CD4-positive, CD25-positive, alpha-beta regulatory T cell (primary cell): Measurements from ENCODE around the gene UBE2L3. TPM values are rescaled to one million over a fixed set of nuclear protein-coding genes. Genes with fewer than 3 reads are reported as not detected.
"Not testable (repeated sequence)": the region's sequence is repeated elsewhere in the genome, so short reads cannot be mapped to it uniquely, and the experiment has no call there.

Experiments
- ATAC-seq, 2 donors: fragments of 150-1000 bp; cut with Tn5 transposase; one replicate each; pipeline ENCODE4 v1.10.0; 2021; ENCODE audit warnings: low read depth in 2 of 2, moderate number of reproducible peaks in 2 of 2, moderate library complexity in 1 of 2
- DNase-seq, 3 donors: peaks; one replicate each; pipeline versions ENCODE4 v3.0.0 to v3.0.0-alpha.2; 2012 to 2022; ENCODE audit warnings: mixed read lengths in 1 of 3
- H3K27ac ChIP-seq: one replicate; pipeline ENCODE4 v1.7.0; 2013; ENCODE audit warnings: mild to moderate bottlenecking, low read length; ENCODE audit not compliant: insufficient read depth, poor library complexity, severe bottlenecking
- H3K27me3 ChIP-seq: one replicate; pipeline ENCODE4 v1.7.0; 2013; ENCODE audit warnings: low read length; ENCODE audit not compliant: control insufficient read depth, insufficient read depth
- H3K36me3 ChIP-seq: one replicate; pipeline ENCODE4 v1.7.0; 2013; ENCODE audit warnings: mild to moderate bottlenecking, low read length, moderate library complexity; ENCODE audit not compliant: control insufficient read depth, insufficient read depth
- H3K4me1 ChIP-seq: 2 replicates; pipeline ENCODE4 v1.7.0; 2013; ENCODE audit warnings: mild to moderate bottlenecking, low read length; ENCODE audit not compliant: insufficient read depth, control insufficient read depth, poor library complexity, severe bottlenecking
- H3K4me3 ChIP-seq: one replicate; pipeline ENCODE4 v1.7.0; 2013; ENCODE audit warnings: low read depth, mild to moderate bottlenecking, low read length, moderate library complexity
- H3K9me3 ChIP-seq, 2 experiments: 1 replicate in 1 of 2; 2 replicates in 1 of 2; pipeline ENCODE4 v1.7.0; 2013; ENCODE audit warnings: low read length in 2 of 2, mild to moderate bottlenecking in 1 of 2, moderate library complexity in 1 of 2; ENCODE audit not compliant: control insufficient read depth in 2 of 2
- H3K27ac Mint-ChIP-seq, 3 donors: one replicate each; pipeline ENCODE4 v1.8.0; 2020 to 2022; ENCODE audit warnings: mild to moderate bottlenecking in 3 of 3, mixed read lengths in 3 of 3, moderate library complexity in 2 of 3
- H3K27me3 Mint-ChIP-seq: one replicate; pipeline ENCODE4 v1.8.0; 2022; ENCODE audit warnings: mild to moderate bottlenecking, mixed read lengths
- H3K36me3 Mint-ChIP-seq: one replicate; pipeline ENCODE4 v1.8.0; 2020; ENCODE audit warnings: mixed read lengths
- H3K4me1 Mint-ChIP-seq, 4 donors: one replicate each; pipeline ENCODE4 v1.8.0; 2020 to 2022; ENCODE audit warnings: mixed read lengths in 4 of 4, mild to moderate bottlenecking in 1 of 4
- H3K4me3 Mint-ChIP-seq, 4 donors: one replicate each; pipeline ENCODE4 v1.8.0; 2020 to 2022; ENCODE audit warnings: mild to moderate bottlenecking in 4 of 4, mixed read lengths in 4 of 4, moderate library complexity in 3 of 4
- H3K9me3 Mint-ChIP-seq, 7 donors: one replicate each; pipeline ENCODE4 v1.8.0; 2020 to 2022; ENCODE audit warnings: mixed read lengths in 7 of 7, mild to moderate bottlenecking in 3 of 7, moderate library complexity in 2 of 7
- polyA plus RNA-seq, 4 donors: library from polyadenylated mRNA; unstranded; fragments of 300-500 nt; fragmentation: Illumina TruSeq; gene quantifications; one replicate each; pipeline ENCODE4 v1.2.3, GENCODE V29; 2021
- total RNA-seq: library from RNA; stranded (reverse); gene quantifications from one replicate; pipeline ENCODE4 v1.2.3, GENCODE V29; 2022

Gene UBE2L3
- total and polyA plus RNA-seq, 5 donors from 2014 or later, result 33.7 to 124 (median 104) TPM

DNA sequence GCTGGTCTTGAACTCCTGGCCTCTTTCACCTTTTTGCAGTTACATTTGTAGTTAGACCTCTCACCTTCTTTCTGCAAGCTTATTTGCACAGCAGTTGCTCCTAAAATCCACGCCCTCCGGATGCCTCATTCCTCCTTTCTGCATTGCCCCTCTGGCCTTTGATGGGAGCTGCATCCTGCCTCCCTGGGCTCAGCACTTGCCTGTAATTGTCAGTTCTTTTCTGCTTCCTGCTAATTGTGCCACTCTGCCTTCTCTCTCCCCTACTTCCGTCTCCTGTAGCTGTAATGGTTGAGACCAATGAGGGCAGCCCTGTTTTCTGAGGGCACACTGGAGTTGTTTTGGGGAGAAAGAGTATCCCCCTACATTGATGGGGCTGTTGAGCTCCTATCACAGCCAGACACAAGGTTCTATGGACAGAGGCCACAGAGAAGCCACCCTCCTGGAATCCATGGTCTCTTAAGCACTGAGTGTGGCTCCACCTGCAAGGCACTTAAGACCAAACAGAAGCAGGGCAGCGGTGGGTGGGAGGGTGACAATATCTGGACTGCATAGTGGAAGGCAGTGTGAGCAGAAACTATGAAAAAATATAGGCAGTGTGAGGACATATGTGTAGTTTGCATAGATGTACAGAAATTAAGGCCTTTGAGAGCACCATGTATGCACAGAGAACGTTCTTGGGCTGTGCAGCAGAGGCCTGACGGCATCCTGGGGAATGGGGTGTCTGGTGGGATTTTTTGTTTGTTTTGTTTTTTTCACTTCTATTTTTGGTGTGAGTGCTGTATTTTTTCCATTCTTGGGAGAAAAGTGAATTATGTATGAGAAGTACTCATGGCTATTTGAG, 31.8 kb downstream of the UBE2L3 start:
- H3K27me3 Mint-ChIP-seq, result no peaks in the 10 kb centered on the region
- DNase-seq (no peak), ATAC-seq (no peak)
- H3K27ac ChIP-seq, result no peak overlapping the region
- peaks cover 5% of the 10 kb centered on the region for H3K4me1 ChIP-seq
- H3K4me3 ChIP-seq, result no peak overlapping the region
- peaks cover 13 to 55% (median 34%) of the 10 kb centered on the region in 4 donors for H3K4me1 Mint-ChIP-seq
- no peaks in the 10 kb centered on the region for H3K9me3 Mint-ChIP-seq
- peak overlapping the region in 1 of 4 donors; percentile 10 for H3K4me3 Mint-ChIP-seq
- H3K27me3 ChIP-seq, result no peaks in the 10 kb centered on the region
- peaks cover 34% of the 10 kb centered on the region for H3K36me3 Mint-ChIP-seq
- peaks cover 28% of the 10 kb centered on the region for H3K36me3 ChIP-seq
- H3K27ac Mint-ChIP-seq, result peak overlapping the region; percentile 23 to 84 (median 59)
- H3K9me3 ChIP-seq, result no peaks in the 10 kb centered on the region

DNA sequence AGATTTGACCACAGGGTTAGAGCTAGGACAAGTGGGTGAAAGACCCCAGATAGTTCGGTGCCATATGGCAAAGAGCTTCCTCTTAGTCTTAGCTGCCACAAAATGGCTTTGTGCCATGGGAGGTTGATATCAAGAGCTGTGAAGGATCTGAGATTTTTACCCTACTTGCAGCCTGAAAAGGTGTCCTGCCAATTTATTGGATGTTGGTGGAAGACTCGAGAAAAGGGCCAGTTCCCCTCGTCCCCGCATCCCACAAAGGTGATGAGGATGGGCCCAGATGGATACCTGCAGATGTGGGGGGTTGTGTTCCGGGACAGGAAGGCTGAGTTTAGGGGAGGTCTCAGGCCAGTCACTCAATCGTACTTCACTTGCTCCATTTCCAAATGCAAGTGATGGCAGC, 35.1 kb downstream of the UBE2L3 start:
- Mint-ChIP-seq H3K36me3 (peaks cover 12% of the 10 kb centered on the region), H3K9me3 (no peaks in the 10 kb centered on the region), H3K4me1 (peaks cover 11 to 58% (median 33%) of the 10 kb centered on the region in 4 donors), H3K4me3 (peak overlapping the region in 1 of 4 donors; percentile 52), H3K27me3 (no peaks in the 10 kb centered on the region), H3K27ac (peak overlapping the region in 2 of 3 donors; percentile 55 to 84)
- no peak overlapping the region for H3K27ac ChIP-seq
- peaks cover 3% of the 10 kb centered on the region for H3K4me1 ChIP-seq
- ATAC-seq, result no peak
- H3K27me3 ChIP-seq, result no peaks in the 10 kb centered on the region
- no peak for DNase-seq
- H3K9me3 ChIP-seq, result no peaks in the 10 kb centered on the region
- peaks cover 3% of the 10 kb centered on the region for H3K36me3 ChIP-seq
- no peak overlapping the region for H3K4me3 ChIP-seq

- no peak overlapping the region for H3K27ac Mint-ChIP-seq
These were observed 36.5 kb downstream of the UBE2L3 start for GRCh38 chr22:21603973-21604372.

DNA sequence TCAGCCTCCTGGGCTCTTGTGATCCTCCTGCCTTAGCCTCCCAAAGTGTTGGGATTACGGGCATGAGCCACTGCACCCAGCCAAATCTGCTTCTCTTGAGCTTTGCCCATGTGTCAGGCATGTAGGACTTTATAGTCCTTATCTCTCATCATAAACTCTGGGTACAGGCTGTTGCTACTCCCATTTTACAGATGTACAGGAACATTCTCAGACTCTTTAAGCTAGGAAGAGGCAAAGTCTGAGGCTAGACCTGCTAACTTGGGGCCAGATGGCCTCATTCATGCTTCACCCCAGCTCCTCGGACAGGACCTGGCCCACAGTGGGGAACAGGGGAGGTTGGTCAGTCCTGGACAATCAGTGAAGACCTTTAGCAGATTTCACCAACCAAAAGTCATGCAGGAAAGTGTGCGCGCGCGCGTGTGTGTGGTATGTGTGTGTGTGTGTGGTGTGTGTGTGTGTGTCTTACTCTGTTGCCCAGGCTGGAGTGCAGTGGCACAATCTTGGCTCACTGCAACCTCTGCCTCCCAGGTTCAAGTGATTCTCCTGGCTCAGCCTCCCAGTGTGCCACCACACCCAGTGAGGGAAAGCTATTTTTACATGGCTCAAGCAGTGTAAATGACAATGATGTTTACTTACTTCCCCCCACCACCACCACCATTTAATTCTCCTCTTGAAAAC, 38.5 kb downstream of the UBE2L3 start:
- DNase-seq, result no peak
- Mint-ChIP-seq H3K27ac (peak overlapping the region; percentile 8 to 65 (median 46)), H3K4me3 (no peak overlapping the region), H3K9me3 (no peaks in the 10 kb centered on the region), H3K36me3 (peaks cover 13% of the 10 kb centered on the region), H3K4me1 (peaks cover 6 to 40% (median 31%) of the 10 kb centered on the region in 4 donors), H3K27me3 (no peaks in the 10 kb centered on the region)
- H3K4me3 ChIP-seq, result no peak overlapping the region
- no peak overlapping the region for H3K27ac ChIP-seq
- no peaks in the 10 kb centered on the region for H3K27me3 ChIP-seq
- H3K36me3 ChIP-seq, result peaks cover 14% of the 10 kb centered on the region
- no peaks in the 10 kb centered on the region for H3K4me1 ChIP-seq
- ATAC-seq, result no peak
- no peaks in the 10 kb centered on the region for H3K9me3 ChIP-seq

More at GRCh38 chr22:21603973-21604372, 36.5 kb downstream of the UBE2L3 start:
- ATAC-seq (no peak), DNase-seq (no peak)
- H3K36me3 ChIP-seq, result peaks cover 3% of the 10 kb centered on the region
- no peak overlapping the region for H3K4me3 ChIP-seq
- Mint-ChIP-seq H3K36me3 (peaks cover 11% of the 10 kb centered on the region), H3K27me3 (no peaks in the 10 kb centered on the region), H3K4me3 (no peak overlapping the region), H3K4me1 (peaks cover 6 to 54% (median 34%) of the 10 kb centered on the region in 4 donors), H3K9me3 (no peaks in the 10 kb centered on the region)
- H3K27me3 ChIP-seq, result no peaks in the 10 kb centered on the region
- H3K27ac ChIP-seq, result no peak overlapping the region
- no peaks in the 10 kb centered on the region for H3K9me3 ChIP-seq
- no peaks in the 10 kb centered on the region for H3K4me1 ChIP-seq

GRCh38 chr22:21606775-21607174, 39.3 kb downstream of the UBE2L3 start:
- DNase-seq (no peak), ATAC-seq (no peak)
- Mint-ChIP-seq H3K4me1 (peaks cover 6 to 47% (median 33%) of the 10 kb centered on the region in 4 donors), H3K27me3 (no peaks in the 10 kb centered on the region), H3K9me3 (no peaks in the 10 kb centered on the region), H3K4me3 (no peak overlapping the region), H3K27ac (peak overlapping the region in 1 of 3 donors; percentile 71), H3K36me3 (peaks cover 13% of the 10 kb centered on the region)
- Histone ChIP-seq H3K4me1 (no peaks in the 10 kb centered on the region), H3K27me3 (no peaks in the 10 kb centered on the region), H3K9me3 (no peaks in the 10 kb centered on the region), H3K36me3 (peaks cover 21% of the 10 kb centered on the region), H3K27ac (no peak overlapping the region), H3K4me3 (no peak overlapping the region)

DNA sequence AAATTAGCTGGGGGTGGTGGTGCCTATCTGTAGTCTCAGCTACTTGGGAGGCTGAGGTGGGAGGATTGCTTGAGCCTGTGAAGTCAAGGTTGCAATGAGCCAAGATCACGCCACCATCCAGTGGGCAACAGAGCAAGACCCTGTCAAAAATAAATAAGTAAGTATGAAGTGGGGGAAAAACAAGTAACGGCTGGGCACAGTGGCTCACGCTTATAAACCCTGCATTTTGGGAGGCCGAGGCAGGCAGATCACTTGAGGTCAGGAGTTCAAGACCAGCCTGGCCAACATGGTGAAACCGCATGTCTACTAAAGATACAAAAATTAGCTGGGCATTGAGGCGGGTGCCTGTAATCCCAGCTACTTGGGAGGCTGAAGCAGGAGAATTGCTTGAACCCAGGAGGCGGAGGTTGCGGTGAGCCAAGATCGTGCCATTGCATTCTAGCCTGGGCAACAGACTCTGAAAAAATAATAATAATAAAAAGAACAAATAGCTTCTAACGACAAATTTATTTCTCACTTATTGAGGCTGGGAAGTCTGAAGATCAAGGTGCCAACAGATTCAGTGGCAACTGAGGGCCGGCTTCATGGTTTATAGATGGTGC, 42.1 kb downstream of the UBE2L3 start:
- DNase-seq, H3K9me3 Mint-ChIP-seq, H3K27me3 Mint-ChIP-seq, H3K27ac Mint-ChIP-seq, H3K4me1 ChIP-seq, H3K9me3 ChIP-seq, H3K27me3 ChIP-seq, H3K4me3 ChIP-seq, H3K4me3 Mint-ChIP-seq, H3K27ac ChIP-seq, ATAC-seq: not testable (repeated sequence)
- Mint-ChIP-seq H3K36me3 (peaks cover 12% of the 10 kb centered on the region), H3K4me1 (peaks cover 0 to 41% (median 25%) of the 10 kb centered on the region in 4 donors)
- peaks cover 47% of the 10 kb centered on the region for H3K36me3 ChIP-seq

DNA sequence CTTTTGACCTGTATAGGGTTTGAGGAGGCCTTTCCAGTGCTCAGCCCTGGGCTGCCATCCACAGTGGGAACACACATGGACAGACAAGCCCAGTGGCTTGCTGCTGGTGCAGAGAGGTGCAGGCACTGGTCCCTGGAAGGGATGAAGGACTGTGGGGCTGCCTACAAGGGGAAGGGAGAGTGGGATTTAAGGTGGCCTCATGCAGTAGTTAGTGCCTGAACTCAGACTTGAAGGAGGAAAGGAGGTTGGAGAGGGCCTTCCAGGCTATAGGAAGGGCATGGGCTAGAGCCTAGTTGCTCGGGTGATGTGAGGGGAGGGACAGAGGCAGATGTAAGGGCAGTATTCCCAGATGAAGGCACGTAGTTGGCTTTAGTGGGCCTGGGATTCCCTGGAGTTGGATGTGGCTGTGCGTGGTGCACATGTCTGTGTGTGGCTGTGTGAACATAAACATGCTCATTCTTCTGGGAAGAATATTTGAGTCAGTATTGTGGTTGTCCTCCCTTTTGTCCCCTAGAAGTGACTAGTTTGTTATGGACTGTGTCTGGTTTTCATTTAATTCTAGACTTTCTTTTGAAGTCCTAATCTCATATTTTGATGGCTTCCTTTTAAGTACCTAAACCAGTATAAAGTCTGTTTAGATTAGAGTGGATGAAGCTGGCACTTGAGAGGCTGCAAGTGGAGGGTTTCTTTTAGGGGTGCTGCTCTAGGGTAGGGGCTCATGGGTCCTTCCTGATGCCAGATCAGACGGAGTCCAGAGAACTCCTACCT, 43.9 kb downstream of the UBE2L3 start:
- Mint-ChIP-seq H3K27me3 (no peaks in the 10 kb centered on the region), H3K4me3 (no peak overlapping the region), H3K9me3 (no peaks in the 10 kb centered on the region), H3K36me3 (peaks cover 16% of the 10 kb centered on the region), H3K4me1 (peaks cover 0 to 31% (median 29%) of the 10 kb centered on the region in 4 donors), H3K27ac (peak overlapping the region in 2 of 3 donors; percentile 82 to 87)
- Histone ChIP-seq H3K4me3 (no peak overlapping the region), H3K9me3 (no peaks in the 10 kb centered on the region), H3K27ac (no peak overlapping the region), H3K27me3 (no peaks in the 10 kb centered on the region), H3K36me3 (peaks cover 49% of the 10 kb centered on the region), H3K4me1 (no peaks in the 10 kb centered on the region)
- no peak for DNase-seq
- no peak for ATAC-seq
